ENCODE results near the gene FGFRL1. TPM values are rescaled to one million over a fixed set of nuclear protein-coding genes. Genes with fewer than 3 reads are reported as not detected.
A peak's percentile ranks its signal among the peaks of the same experiment; 100 is the strongest.

Gene FGFRL1
- total and polyA plus RNA-seq, 4 donors, result 13.4 to 31.1 (median 15.2) TPM

DNA sequence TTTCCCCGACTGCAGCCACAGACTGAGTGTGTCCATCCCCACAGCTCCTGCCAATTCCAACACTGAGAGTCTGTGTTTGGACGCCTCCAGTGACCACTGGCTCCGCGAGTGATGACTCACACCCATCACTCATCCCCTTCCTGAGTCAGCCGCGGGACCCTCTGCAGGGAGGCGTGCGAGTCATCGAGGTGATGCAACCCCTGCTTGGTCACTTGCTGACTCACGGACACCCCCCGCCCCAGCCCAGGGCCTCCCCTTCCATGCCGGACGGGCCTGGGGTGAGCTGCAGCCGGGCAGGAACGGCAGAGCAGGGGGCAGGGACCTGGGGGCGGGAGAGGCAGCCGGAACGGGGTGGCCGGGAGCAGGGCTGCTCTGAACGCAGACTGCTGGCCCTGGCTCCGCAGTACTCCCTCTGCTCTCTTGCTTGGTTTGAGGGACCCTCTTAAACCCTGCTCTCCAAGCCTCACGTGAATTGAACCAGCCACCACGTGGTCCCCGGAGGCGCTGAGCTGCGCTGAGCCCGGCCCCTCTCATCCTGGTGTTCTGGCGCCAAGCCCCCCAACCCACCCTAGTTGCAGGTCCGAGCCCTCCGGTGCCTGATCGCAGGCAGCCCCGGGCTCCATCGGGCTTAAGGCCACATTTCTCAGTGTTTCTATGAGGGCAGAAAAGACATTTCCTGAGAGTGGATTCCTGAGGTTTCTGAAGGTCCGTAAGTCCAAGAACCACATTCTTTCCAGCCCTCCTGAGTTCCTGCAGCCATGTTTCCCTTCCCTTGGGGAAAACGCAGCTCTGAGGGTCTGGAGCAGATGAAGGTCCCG, 32.4 kb downstream of the FGFRL1 start:
- 15 to 23% methylated on average over 36 of the region's 36 CpGs for WGBS, 2 donors
- TF ChIP-seq, protein P1, sequence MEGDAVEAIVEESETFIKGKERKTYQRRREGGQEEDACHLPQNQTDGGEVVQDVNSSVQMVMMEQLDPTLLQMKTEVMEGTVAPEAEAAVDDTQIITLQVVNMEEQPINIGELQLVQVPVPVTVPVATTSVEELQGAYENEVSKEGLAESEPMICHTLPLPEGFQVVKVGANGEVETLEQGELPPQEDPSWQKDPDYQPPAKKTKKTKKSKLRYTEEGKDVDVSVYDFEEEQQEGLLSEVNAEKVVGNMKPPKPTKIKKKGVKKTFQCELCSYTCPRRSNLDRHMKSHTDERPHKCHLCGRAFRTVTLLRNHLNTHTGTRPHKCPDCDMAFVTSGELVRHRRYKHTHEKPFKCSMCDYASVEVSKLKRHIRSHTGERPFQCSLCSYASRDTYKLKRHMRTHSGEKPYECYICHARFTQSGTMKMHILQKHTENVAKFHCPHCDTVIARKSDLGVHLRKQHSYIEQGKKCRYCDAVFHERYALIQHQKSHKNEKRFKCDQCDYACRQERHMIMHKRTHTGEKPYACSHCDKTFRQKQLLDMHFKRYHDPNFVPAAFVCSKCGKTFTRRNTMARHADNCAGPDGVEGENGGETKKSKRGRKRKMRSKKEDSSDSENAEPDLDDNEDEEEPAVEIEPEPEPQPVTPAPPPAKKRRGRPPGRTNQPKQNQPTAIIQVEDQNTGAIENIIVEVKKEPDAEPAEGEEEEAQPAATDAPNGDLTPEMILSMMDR (IDR thresholded peaks at IDR 0.05; ENCODE audit: control extremely low read depth, extremely low read depth), result no peak
- Histone ChIP-seq H3K9me3 (ENCODE audit: control insufficient read depth in 4 of 4, insufficient read depth in 3 of 4, low read length in 3 of 4) (no peaks in the 10 kb centered on the region), H3K36me3 (ENCODE audit: control insufficient read depth in 4 of 4, insufficient read depth in 4 of 4, low read length in 4 of 4) (no peaks in the 10 kb centered on the region), H3K4me1 (ENCODE audit: control insufficient read depth in 5 of 5, insufficient read depth in 5 of 5, low read length in 5 of 5) (peaks cover 0 to 52% (median 23%) of the 10 kb centered on the region in 5 donors), H3K27ac (ENCODE audit: low read depth in 1 of 2, low read length in 1 of 2) (peak overlapping the region in 1 of 2 donors; percentile 20), H3K27me3 (ENCODE audit: control insufficient read depth in 3 of 3, insufficient read depth in 3 of 3, low read length in 2 of 3) (peaks cover 2 to 18% (median 4%) of the 10 kb centered on the region in 3 donors), H3K4me3 (no peak overlapping the region), H3K9ac (ENCODE audit: insufficient read depth in 1 of 2, low read length in 2 of 2) (no peak overlapping the region)
- ATAC-seq (ENCODE audit: insufficient read depth, low FRiP score) (peak; percentile 84), DNase-seq (peak; percentile 43 to 71 (median 70))

DNA sequence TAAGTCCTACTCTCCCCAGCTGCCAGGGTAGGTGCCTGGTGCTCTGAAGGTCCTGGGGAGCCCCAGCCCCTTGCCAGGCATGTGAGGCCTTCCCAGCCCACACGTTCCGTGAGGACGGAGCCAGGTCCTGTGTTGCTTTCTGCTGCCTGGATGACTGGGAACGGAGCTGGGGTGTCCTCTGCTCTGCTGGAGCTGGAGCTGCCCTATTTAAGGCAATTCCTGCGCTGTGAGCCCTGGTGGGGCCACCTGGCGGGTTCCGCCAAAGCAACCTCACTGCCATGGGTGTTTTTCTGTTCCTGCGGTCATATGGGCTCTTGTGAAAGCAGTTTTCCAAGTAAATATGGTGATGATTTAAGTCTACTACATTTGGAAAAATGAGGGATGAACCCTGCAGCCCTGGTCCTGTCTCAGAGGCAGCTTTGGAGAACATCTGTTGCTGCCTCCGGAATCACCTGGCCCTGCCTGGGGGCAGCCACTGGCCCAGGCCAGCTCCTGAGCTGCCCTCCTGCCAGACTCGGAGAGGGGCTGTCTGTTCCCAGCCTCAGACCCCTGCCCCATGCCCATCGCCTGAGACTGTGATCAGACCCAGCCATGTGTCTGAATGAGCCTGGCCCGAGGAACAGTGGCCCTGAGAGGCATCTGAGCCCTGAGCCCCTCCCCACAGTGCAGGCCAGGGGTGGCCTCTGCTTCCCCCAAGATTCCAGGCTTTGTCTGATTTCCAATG, 33.2 kb downstream of the FGFRL1 start:
- WGBS, 2 donors, result 89% methylated on average over 12 of the region's 12 CpGs
- DNase-seq (peak in 1 of 3 donors; percentile 11), ATAC-seq (ENCODE audit: insufficient read depth, low FRiP score) (no peak)
- Histone ChIP-seq H3K36me3 (ENCODE audit: control insufficient read depth in 4 of 4, insufficient read depth in 4 of 4, low read length in 4 of 4) (no peaks in the 10 kb centered on the region), H3K4me1 (ENCODE audit: control insufficient read depth in 5 of 5, insufficient read depth in 5 of 5, low read length in 5 of 5) (peaks cover 0 to 46% (median 23%) of the 10 kb centered on the region in 5 donors), H3K27me3 (ENCODE audit: control insufficient read depth in 3 of 3, insufficient read depth in 3 of 3, low read length in 2 of 3) (peaks cover 2 to 18% (median 4%) of the 10 kb centered on the region in 3 donors), H3K27ac (ENCODE audit: low read depth in 1 of 2, low read length in 1 of 2) (no peak overlapping the region), H3K9ac (ENCODE audit: insufficient read depth in 1 of 2, low read length in 2 of 2) (no peak overlapping the region), H3K4me3 (no peak overlapping the region), H3K9me3 (ENCODE audit: control insufficient read depth in 4 of 4, insufficient read depth in 3 of 4, low read length in 3 of 4) (no peaks in the 10 kb centered on the region)
- TF ChIP-seq, protein P1 (IDR thresholded peaks at IDR 0.05; ENCODE audit: control extremely low read depth, extremely low read depth), result no peak

DNA sequence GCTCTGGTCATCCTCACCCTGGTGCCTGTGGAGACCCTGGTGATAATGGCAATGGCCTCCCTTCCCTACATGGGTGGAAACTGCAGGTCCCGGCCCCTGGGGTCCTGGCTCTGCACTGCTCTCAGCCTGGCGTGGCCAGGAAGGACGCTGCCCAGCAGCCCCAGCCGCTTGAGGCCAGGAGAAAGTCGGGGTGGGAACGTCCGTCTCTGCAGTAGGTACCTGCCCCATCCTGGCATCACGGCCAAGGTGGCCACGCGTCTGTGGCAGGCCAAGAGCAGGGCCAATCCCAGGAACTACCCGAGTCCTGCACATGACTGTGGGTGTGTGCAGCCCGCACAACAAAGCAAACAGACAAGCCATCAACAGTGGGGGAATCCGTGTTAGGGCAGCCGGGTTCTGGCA, 33.8 kb downstream of the FGFRL1 start:
- DNase-seq (no peak), ATAC-seq (ENCODE audit: insufficient read depth, low FRiP score) (no peak)
- H3K9ac ChIP-seq (ENCODE audit: insufficient read depth in 1 of 2, low read length in 2 of 2), result no peak overlapping the region
- no peak overlapping the region for H3K4me3 ChIP-seq
- no peak overlapping the region for H3K27ac ChIP-seq (ENCODE audit: low read depth in 1 of 2, low read length in 1 of 2)
- peaks cover 0 to 40% (median 20%) of the 10 kb centered on the region in 5 donors for H3K4me1 ChIP-seq (ENCODE audit: control insufficient read depth in 5 of 5, insufficient read depth in 5 of 5, low read length in 5 of 5)
- TF ChIP-seq, protein P1 (IDR thresholded peaks at IDR 0.05; ENCODE audit: control extremely low read depth, extremely low read depth), result no peak
- no peaks in the 10 kb centered on the region for H3K36me3 ChIP-seq (ENCODE audit: control insufficient read depth in 4 of 4, insufficient read depth in 4 of 4, low read length in 4 of 4)
- WGBS, 2 donors, result 75 to 82% methylated on average over 14 of the region's 14 CpGs
- peaks cover 2 to 20% (median 4%) of the 10 kb centered on the region in 3 donors for H3K27me3 ChIP-seq (ENCODE audit: control insufficient read depth in 3 of 3, insufficient read depth in 3 of 3, low read length in 2 of 3)
- no peaks in the 10 kb centered on the region for H3K9me3 ChIP-seq (ENCODE audit: control insufficient read depth in 4 of 4, insufficient read depth in 3 of 4, low read length in 3 of 4)
